Left lung (tissue), 10 donors: Measurements from ENCODE around the gene AHNAK2. TPM values are rescaled to one million over a fixed set of nuclear protein-coding genes. Genes with fewer than 3 reads are reported as not detected.

Experiments
- ATAC-seq: fragments of 200-7000 bp; cut with Tn5 transposase; one replicate; pipeline ENCODE4 v1.9.1; 2020; ENCODE audit warnings: moderate library complexity
- DNase-seq, 4 donors: peaks; one replicate each; pipeline ENCODE4 v3.0.0-alpha.2; 2013 to 2020
- H3K27ac ChIP-seq, 2 donors: fragments of 200-600 bp; sonication (generic) in 1 of 2; one replicate each; pipeline versions ENCODE4 v1.5.0 to v1.8.0; 2020 to 2021
- H3K27me3 ChIP-seq, 2 donors: fragments of 200-600 bp; sonication (generic) in 1 of 2; one replicate each; pipeline versions ENCODE4 v1.5.0 to v1.8.0; 2020 to 2021
- H3K36me3 ChIP-seq, 2 donors: fragments of 200-600 bp; sonication (generic) in 1 of 2; one replicate each; pipeline versions ENCODE4 v1.5.0 to v1.8.0; 2020 to 2021
- H3K4me1 ChIP-seq, 2 donors: fragments of 200-600 bp; one replicate each; pipeline ENCODE4 v1.8.0; 2021
- H3K4me3 ChIP-seq, 2 donors: fragments of 200-600 bp; sonication (generic) in 1 of 2; one replicate each; pipeline versions ENCODE4 v1.5.0 to v1.8.0; 2020 to 2021; ENCODE audit warnings: mild to moderate bottlenecking in 1 of 2
- H3K9me3 ChIP-seq, 2 donors: fragments of 200-600 bp; sonication (generic) in 1 of 2; one replicate each; pipeline versions ENCODE4 v1.5.0 to v1.8.0; 2020 to 2021
- CTCF ChIP-seq, 2 donors: fragments of 200-600 bp; sonication (generic) in 1 of 2; IDR thresholded peaks; one replicate each; pipeline versions ENCODE4 v1.5.0 to v1.8.0; 2021; ENCODE audit warnings: antibody characterized with exemption in 2 of 2
- intact Hi-C, 2 donors: fragments of 100-400 bp; cut with DNase I; formaldehyde crosslinking; loops; one replicate each; pipeline versions ENCODE4 v1.11.2 to v1.14.2; 2022
- polyA plus RNA-seq, 6 donors: library from polyadenylated mRNA; unstranded; fragments of 120-200 nt; gene quantifications; one replicate each; pipeline ENCODE4 v1.2.1, GENCODE V29; 2013; ENCODE audit not compliant: insufficient read length in 6 of 6
- total RNA-seq, 2 donors: library from RNA; stranded (reverse); fragmentation: NEBNext Ultra II Directional; extraction: Animal tissue kit (Norgen Biotek cat#: 25700); gene quantifications; one replicate each; pipeline ENCODE4 v1.2.1, GENCODE V29; 2021
- donor health status: DM: no; HTN: yes; CAD: no.
- donor health status: DM: no; HTN: no; CAD: no.

Gene AHNAK2
- total and polyA plus RNA-seq, 8 donors: 1.4 to 22.3 (median 2.5) TPM

GRCh38 chr14:104974146-104974541 lies 4.0 kb downstream of the AHNAK2 start:
- TF ChIP-seq CTCF (IDR thresholded peaks at IDR 0.05): no peak
- Histone ChIP-seq H3K4me3 (no peak overlapping the region), H3K27me3 (peaks cover 0 to 28% of the 10 kb centered on the region in 2 donors), H3K36me3 (no peaks in the 10 kb centered on the region), H3K4me1 (peaks cover 53 to 97% of the 10 kb centered on the region in 2 donors), H3K27ac (peak overlapping the region; percentile 86), H3K9me3 (no peaks in the 10 kb centered on the region)
- DNase-seq: peak in 1 of 4 donors; percentile 55
- ATAC-seq: no peak
- intact Hi-C loops: no loop called here

GRCh38 chr14:104973385-104974145 lies 4.6 kb downstream of the AHNAK2 start:
- Histone ChIP-seq H3K36me3 (no peaks in the 10 kb centered on the region), H3K9me3 (no peaks in the 10 kb centered on the region), H3K4me3 (no peak overlapping the region), H3K4me1 (peaks cover 52 to 97% of the 10 kb centered on the region in 2 donors), H3K27ac (peak overlapping the region; percentile 86), H3K27me3 (peaks cover 0 to 27% of the 10 kb centered on the region in 2 donors)
- peak; percentile 59 to 86 (median 76) for DNase-seq
- no peak for TF ChIP-seq CTCF (IDR thresholded peaks at IDR 0.05)
- peak; percentile 39 for ATAC-seq
- intact Hi-C loops: no loop called here

- H3K4me3 ChIP-seq: no peak overlapping the region
- no peaks in the 10 kb centered on the region for H3K9me3 ChIP-seq
- H3K27ac ChIP-seq: peak overlapping the region; percentile 86
- H3K27me3 ChIP-seq: peaks cover 0 to 27% of the 10 kb centered on the region in 2 donors
- peaks cover 56 to 97% of the 10 kb centered on the region in 2 donors for H3K4me1 ChIP-seq
- intact Hi-C loops: no loop called here
- DNase-seq: peak in 3 of 4 donors; percentile 54 to 93 (median 89)
- TF ChIP-seq CTCF (IDR thresholded peaks at IDR 0.05): no peak
- peak; percentile 74 for ATAC-seq
- no peaks in the 10 kb centered on the region for H3K36me3 ChIP-seq
These were observed 5.1 kb downstream of the AHNAK2 start for GRCh38 chr14:104973135-104973384.

DNA sequence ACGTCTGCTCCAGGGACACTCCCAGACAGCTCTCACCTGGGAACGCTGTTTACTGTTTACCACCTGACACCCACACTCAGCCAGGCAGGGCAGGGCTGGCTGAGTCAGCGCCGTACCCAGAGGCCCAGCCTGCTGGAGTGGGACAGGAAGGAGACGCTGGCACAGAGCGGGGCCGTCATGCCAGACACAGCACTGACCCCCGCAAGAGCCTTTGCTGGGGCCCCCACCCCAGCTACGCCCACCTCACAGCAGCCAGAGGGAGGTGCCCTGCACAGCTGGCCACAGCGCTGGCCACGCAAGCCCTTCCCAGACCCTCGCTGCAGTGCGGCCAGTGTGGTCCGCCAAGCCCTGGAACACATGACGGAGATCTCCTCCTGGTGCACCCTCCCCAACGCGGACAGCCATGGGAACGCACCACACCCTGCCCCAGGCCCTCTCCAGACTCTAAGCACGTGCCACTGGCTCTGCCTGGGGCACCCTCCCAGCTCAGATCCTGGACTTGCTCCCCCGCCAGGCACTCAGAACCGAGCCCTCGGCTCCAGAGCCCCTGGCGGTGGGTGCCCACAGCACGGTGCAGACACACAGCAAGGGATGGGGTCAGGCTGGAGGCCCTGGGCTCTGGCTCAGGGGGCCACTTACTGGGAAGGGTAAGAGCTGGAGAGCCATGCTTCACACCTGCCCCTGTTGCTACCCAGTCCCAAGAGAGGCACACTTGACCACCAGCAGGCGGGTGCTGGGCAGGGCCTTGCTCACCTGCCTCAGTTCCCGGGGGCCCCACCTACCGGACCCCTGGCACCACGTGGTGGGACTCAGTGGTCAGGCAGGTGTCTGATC lies 5.7 kb downstream of the AHNAK2 start:
- ATAC-seq (peak; percentile 52), DNase-seq (peak in 3 of 4 donors; percentile 60 to 91 (median 84))
- intact Hi-C loops: no loop called here
- no peaks in the 10 kb centered on the region for H3K9me3 ChIP-seq
- peaks cover 0 to 27% of the 10 kb centered on the region in 2 donors for H3K27me3 ChIP-seq
- H3K36me3 ChIP-seq: no peaks in the 10 kb centered on the region
- TF ChIP-seq CTCF (IDR thresholded peaks at IDR 0.05): no peak
- H3K27ac ChIP-seq: peak overlapping the region; percentile 86
- no peak overlapping the region for H3K4me3 ChIP-seq
- peaks cover 57 to 97% of the 10 kb centered on the region in 2 donors for H3K4me1 ChIP-seq
